H9 (cell line): ENCODE data around the gene PRRC2B. TPM values are rescaled to one million over a fixed set of nuclear protein-coding genes. Genes with fewer than 3 reads are reported as not detected.

Experiments
- DNase-seq: peaks from one replicate; pipeline ENCODE4 v3.0.0-alpha.2; 2017
- H2AFZ ChIP-seq: one replicate; pipeline ENCODE4 v1.6.1; 2013; ENCODE audit warnings: mild to moderate bottlenecking, low read length, control low read depth, moderate library complexity
- H2AK5ac ChIP-seq: 2 replicates; pipeline ENCODE4 v1.6.1; 2013; ENCODE audit warnings: low read length, control low read depth, mixed read lengths; ENCODE audit not compliant: insufficient read length
- H2BK120ac ChIP-seq: one replicate; pipeline ENCODE4 v1.6.1; 2013; ENCODE audit warnings: low read depth, mild to moderate bottlenecking, low read length, control low read depth, inconsistent platforms; ENCODE audit not compliant: poor library complexity, severe bottlenecking
- H2BK12ac ChIP-seq: 2 replicates; pipeline ENCODE4 v1.6.1; 2013; ENCODE audit warnings: low read length, control low read depth, mixed read lengths, low read depth; ENCODE audit not compliant: insufficient read length
- H2BK15ac ChIP-seq: 2 replicates; pipeline ENCODE4 v1.6.1; 2013; ENCODE audit warnings: low read depth, low read length, control low read depth
- H2BK20ac ChIP-seq: one replicate; pipeline ENCODE4 v1.6.1; 2013; ENCODE audit warnings: low read depth, mild to moderate bottlenecking, low read length, control low read depth, inconsistent platforms; ENCODE audit not compliant: poor library complexity, severe bottlenecking
- H2BK5ac ChIP-seq: 2 replicates; pipeline ENCODE4 v1.6.1; 2013; ENCODE audit warnings: low read length, control low read depth, mixed read lengths; ENCODE audit not compliant: insufficient read length
- H3K14ac ChIP-seq: 2 replicates; pipeline ENCODE4 v1.6.1; 2013; ENCODE audit warnings: low read length, control low read depth; ENCODE audit not compliant: insufficient read depth
- H3K18ac ChIP-seq: 2 replicates; pipeline ENCODE4 v1.6.1; 2013; ENCODE audit warnings: low read depth, mild to moderate bottlenecking, mixed read lengths, low read length, control low read depth; ENCODE audit not compliant: insufficient read length
- H3K23ac ChIP-seq: 2 replicates; pipeline ENCODE4 v1.6.1; 2013; ENCODE audit warnings: low read length, control low read depth, mixed read lengths, low read depth; ENCODE audit not compliant: insufficient read length
- H3K23me2 ChIP-seq: 2 replicates; pipeline ENCODE4 v1.6.1; 2013; ENCODE audit warnings: low read depth, mild to moderate bottlenecking, mixed read lengths, low read length, control low read depth; ENCODE audit not compliant: insufficient read length, poor library complexity, severe bottlenecking
- H3K27ac ChIP-seq: 2 replicates; pipeline ENCODE4 v1.5.1; 2013; ENCODE audit warnings: low read length, control low read depth, mixed read lengths, low read depth; ENCODE audit not compliant: insufficient read length
- H3K27me3 ChIP-seq: 2 replicates; pipeline ENCODE4 v1.6.1; 2013; ENCODE audit warnings: low read length, control low read depth, inconsistent platforms; ENCODE audit not compliant: insufficient read depth
- H3K4ac ChIP-seq: 2 replicates; pipeline ENCODE4 v1.6.1; 2013; ENCODE audit warnings: low read depth, mild to moderate bottlenecking, control low read depth, inconsistent platforms, low read length, moderate library complexity
- H3K4me1 ChIP-seq: 2 replicates; pipeline ENCODE4 v1.6.1; 2013; ENCODE audit warnings: low read length, control low read depth, inconsistent platforms; ENCODE audit not compliant: insufficient read depth
- H3K4me2 ChIP-seq: 2 replicates; pipeline ENCODE4 v1.6.1; 2013; ENCODE audit warnings: low read length, control low read depth, mixed read lengths; ENCODE audit not compliant: insufficient read length, insufficient read depth
- H3K56ac ChIP-seq: 2 replicates; pipeline ENCODE4 v1.6.1; 2013; ENCODE audit warnings: low read depth, mild to moderate bottlenecking, mixed read lengths, low read length, control low read depth; ENCODE audit not compliant: insufficient read length
- H3K79me1 ChIP-seq: 2 replicates; pipeline ENCODE4 v1.6.1; 2013; ENCODE audit warnings: low read depth, mild to moderate bottlenecking, moderate library complexity, low read length, control low read depth, inconsistent platforms; ENCODE audit not compliant: insufficient read depth, poor library complexity, severe bottlenecking
- H3K79me2 ChIP-seq: 2 replicates; pipeline ENCODE4 v1.6.1; 2013; ENCODE audit warnings: low read length, control low read depth, inconsistent platforms; ENCODE audit not compliant: insufficient read depth
- H3K9ac ChIP-seq: 2 replicates; pipeline ENCODE4 v1.6.1; 2013; ENCODE audit warnings: low read length, control low read depth, mixed read lengths; ENCODE audit not compliant: insufficient read length; ENCODE audit errors: extremely low read depth
- H3K9me3 ChIP-seq: one replicate; pipeline ENCODE4 v1.6.1; 2013; ENCODE audit warnings: low read depth, low read length, inconsistent platforms; ENCODE audit not compliant: control insufficient read depth
- H3T11ph ChIP-seq: one replicate; pipeline ENCODE4 v1.6.1; 2013; ENCODE audit warnings: mild to moderate bottlenecking, low read length, control low read depth, inconsistent platforms
- H4K20me1 ChIP-seq: one replicate; pipeline ENCODE4 v1.6.1; 2013; ENCODE audit not compliant: control insufficient read depth, insufficient read length, insufficient read depth
- H4K5ac ChIP-seq: 2 replicates; pipeline ENCODE4 v1.6.1; 2013; ENCODE audit warnings: low read depth, mild to moderate bottlenecking, mixed read lengths, low read length, control low read depth; ENCODE audit not compliant: insufficient read length
- H4K8ac ChIP-seq: replicated peaks from 2 replicates; pipeline ENCODE4 v1.6.1; 2013; ENCODE audit warnings: low read length, control low read depth, mixed read lengths, low read depth; ENCODE audit not compliant: insufficient read length
- H4K91ac ChIP-seq: 2 replicates; pipeline ENCODE4 v1.6.1; 2013; ENCODE audit warnings: low read depth, mild to moderate bottlenecking, moderate library complexity, mixed read lengths, low read length, control low read depth; ENCODE audit not compliant: insufficient read length
- H3K27ac Mint-ChIP-seq, 3 experiments: 2 replicates in 2 of 3; 3 replicates in 1 of 3; pipeline ENCODE4 v1.8.0; 2020 to 2021; ENCODE audit warnings: mixed read lengths in 3 of 3, mild to moderate bottlenecking in 1 of 3, moderate library complexity in 1 of 3
- H3K27me3 Mint-ChIP-seq: 2 replicates; pipeline ENCODE4 v1.8.0; 2021; ENCODE audit warnings: low read depth, mild to moderate bottlenecking, moderate library complexity, mixed read lengths
- H3K36me3 Mint-ChIP-seq, 3 experiments: 2 replicates in 2 of 3; 3 replicates in 1 of 3; pipeline ENCODE4 v1.8.0; 2020 to 2021; ENCODE audit warnings: low read depth in 3 of 3, mixed read lengths in 3 of 3; ENCODE audit not compliant: insufficient read depth in 1 of 3
- H3K4me1 Mint-ChIP-seq, 2 experiments: 2 replicates each; pipeline ENCODE4 v1.8.0; 2020; ENCODE audit warnings: mixed read lengths in 2 of 2
- H3K4me3 Mint-ChIP-seq, 2 experiments: 2 replicates in 1 of 2; 3 replicates in 1 of 2; pipeline ENCODE4 v1.8.0; 2020 to 2021; ENCODE audit warnings: mild to moderate bottlenecking in 2 of 2, mixed read lengths in 2 of 2, moderate library complexity in 1 of 2
- H3K9me3 Mint-ChIP-seq, 2 experiments: 2 replicates in 1 of 2; 3 replicates in 1 of 2; pipeline ENCODE4 v1.8.0; 2020; ENCODE audit warnings: mild to moderate bottlenecking in 2 of 2, mixed read lengths in 2 of 2, moderate library complexity in 1 of 2
- WGBS: extraction: QIAGEN DNeasy Blood & Tissue Kit; methylation state at CpG from one replicate; pipeline ENCODE4 v1.1.7; 2013; ENCODE audit warnings: missing lambda C conversion rate, low lambda C conversion rate, mixed read lengths; ENCODE audit not compliant: insufficient read length; ENCODE audit errors: extremely low coverage; 5-methylcytosine and 5-hydroxymethylcytosine counted together
- total RNA-seq: library from RNA; stranded (reverse); gene quantifications from 2 replicates; pipeline ENCODE4 v1.2.1, GENCODE V29; 2021
- TF ChIP-seq, protein P1 (sequence below): fragments of 200-600 bp; sonication (generic); conservative IDR thresholded peaks from 3 replicates; pipeline ENCODE4 v1.8.0; 2021; ENCODE audit warnings: antibody characterized with exemption, mild to moderate bottlenecking

Gene PRRC2B
- total RNA-seq, 1 experiment from 2014 or later = 251 TPM

DNA sequence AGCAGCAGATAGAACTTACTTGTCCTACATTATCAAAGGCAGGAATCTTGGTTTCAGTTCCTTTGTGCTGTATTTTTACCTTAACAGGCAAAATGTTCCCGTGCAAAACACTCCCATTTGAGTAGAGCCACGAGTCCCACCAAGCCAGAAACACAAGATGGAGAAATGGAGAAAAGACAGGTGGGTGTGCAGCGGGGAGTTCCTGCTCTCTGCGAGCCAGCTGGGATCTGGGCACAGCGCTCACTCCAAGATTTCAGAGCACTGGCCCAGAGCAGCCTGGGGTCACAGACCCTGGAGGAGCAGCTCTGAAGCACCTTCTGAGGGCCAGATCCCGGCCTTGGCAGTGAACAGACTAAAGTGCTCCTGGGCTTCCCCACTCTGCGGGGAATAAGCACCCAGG lies 134.3 kb downstream of the PRRC2B start:
- H2BK5ac ChIP-seq = no peak overlapping the region
- no peak overlapping the region for H3K4ac ChIP-seq
- no peak overlapping the region for H2AFZ ChIP-seq
- H4K5ac ChIP-seq = no peak overlapping the region
- no peak overlapping the region for H3K23ac ChIP-seq
- no peak overlapping the region; a peak in 1 of 7 replicates for H3K27ac Mint-ChIP-seq
- peaks cover 0 to 9% of the 10 kb centered on the region in 2 experiments; a peak in 2 of 4 replicates for H3K4me1 Mint-ChIP-seq
- H4K91ac ChIP-seq = no peak overlapping the region
- no peak overlapping the region for H4K8ac ChIP-seq
- no peak overlapping the region for H3T11ph ChIP-seq
- no peak overlapping the region for H3K56ac ChIP-seq
- no peak overlapping the region for H3K14ac ChIP-seq
- no peak overlapping the region for H3K4me2 ChIP-seq
- peaks cover 6% of the 10 kb centered on the region for H3K23me2 ChIP-seq
- no peak overlapping the region for H2BK15ac ChIP-seq
- no peak overlapping the region for H2AK5ac ChIP-seq
- no peak overlapping the region for H2BK12ac ChIP-seq
- H3K27me3 Mint-ChIP-seq = no peaks in the 10 kb centered on the region
- TF ChIP-seq, protein P1, sequence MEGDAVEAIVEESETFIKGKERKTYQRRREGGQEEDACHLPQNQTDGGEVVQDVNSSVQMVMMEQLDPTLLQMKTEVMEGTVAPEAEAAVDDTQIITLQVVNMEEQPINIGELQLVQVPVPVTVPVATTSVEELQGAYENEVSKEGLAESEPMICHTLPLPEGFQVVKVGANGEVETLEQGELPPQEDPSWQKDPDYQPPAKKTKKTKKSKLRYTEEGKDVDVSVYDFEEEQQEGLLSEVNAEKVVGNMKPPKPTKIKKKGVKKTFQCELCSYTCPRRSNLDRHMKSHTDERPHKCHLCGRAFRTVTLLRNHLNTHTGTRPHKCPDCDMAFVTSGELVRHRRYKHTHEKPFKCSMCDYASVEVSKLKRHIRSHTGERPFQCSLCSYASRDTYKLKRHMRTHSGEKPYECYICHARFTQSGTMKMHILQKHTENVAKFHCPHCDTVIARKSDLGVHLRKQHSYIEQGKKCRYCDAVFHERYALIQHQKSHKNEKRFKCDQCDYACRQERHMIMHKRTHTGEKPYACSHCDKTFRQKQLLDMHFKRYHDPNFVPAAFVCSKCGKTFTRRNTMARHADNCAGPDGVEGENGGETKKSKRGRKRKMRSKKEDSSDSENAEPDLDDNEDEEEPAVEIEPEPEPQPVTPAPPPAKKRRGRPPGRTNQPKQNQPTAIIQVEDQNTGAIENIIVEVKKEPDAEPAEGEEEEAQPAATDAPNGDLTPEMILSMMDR = no peak
- WGBS = no CpG with 5 or more reads among the region's 7 CpGs
- no peaks in the 10 kb centered on the region for H3K79me1 ChIP-seq
- no peaks in the 10 kb centered on the region; the same call in 1 of the 2 replicates for H3K4me1 ChIP-seq
- H3K79me2 ChIP-seq = no peaks in the 10 kb centered on the region; the same call in 1 of the 2 replicates
- H3K9ac ChIP-seq = no peak overlapping the region
- no peaks in the 10 kb centered on the region for H3K27me3 ChIP-seq
- no peaks in the 10 kb centered on the region for H3K9me3 ChIP-seq
- no peak for DNase-seq
- H3K4me3 Mint-ChIP-seq = peak overlapping the region; percentile 26 to 58; a peak in 2 of 5 replicates
- no peaks in the 10 kb centered on the region for H4K20me1 ChIP-seq
- no peaks in the 10 kb centered on the region for H3K9me3 Mint-ChIP-seq
- no peak overlapping the region for H2BK120ac ChIP-seq
- no peak overlapping the region for H3K27ac ChIP-seq
- peaks cover 28 to 62% (median 52%) of the 10 kb centered on the region in 3 experiments for H3K36me3 Mint-ChIP-seq
- H2BK20ac ChIP-seq = no peak overlapping the region
- no peak overlapping the region for H3K18ac ChIP-seq
